GM21737 (cell line): ENCODE data around the gene KLKB1.

ENCODE experiments used
- ATAC-seq: cut with Tn5 transposase; IDR thresholded peaks from one replicate; pipeline ENCODE4 v1.9.1; 2021; ENCODE audit warnings: mild to moderate bottlenecking, moderate library complexity; ENCODE audit not compliant: unreplicated experiment

KLKB1 gene

GRCh38 chr4:186304866-186305505 lies 77.7 kb downstream of the KLKB1 start:
- ATAC-seq, result no peak

GRCh38 chr4:186307497-186307896 lies 80.2 kb downstream of the KLKB1 start:
- ATAC-seq, result no peak

GRCh38 chr4:186307916-186308315 lies 80.6 kb downstream of the KLKB1 start:
- ATAC-seq, result no peak
